Esophagus squamous epithelium (tissue), 4 donors: Measurements from ENCODE around the gene RBM12.

ENCODE experiments used
- CTCF ChIP-seq, 6 experiments: fragments of 450-650 bp in 4 of 6; fragments of 200-600 bp in 2 of 6; sonication (generic) in 2 of 6; IDR thresholded peaks; one replicate each; pipeline ENCODE4 v1.5.1; 2016 to 2019; ENCODE audit warnings: antibody characterized with exemption in 6 of 6, mild to moderate bottlenecking in 4 of 6, moderate library complexity in 4 of 6
- POLR2A ChIP-seq, 4 donors: fragments of 450-650 bp; IDR thresholded peaks; one replicate each; pipeline ENCODE4 v1.6.1; 2017; ENCODE audit warnings: antibody characterized with exemption in 4 of 4, mild to moderate bottlenecking in 4 of 4, moderate library complexity in 3 of 4

GRCh38 chr20:35626386-35627001, 38.2 kb downstream of the RBM12 start:
- TF ChIP-seq CTCF (IDR thresholded peaks at IDR 0.05) (no peak), POLR2A (IDR thresholded peaks at IDR 0.05) (no peak)
